Stimulated activated CD4-positive, alpha-beta T cell treated with anti-CD3 and anti-CD28 coated beads, TNF-alpha, amount 100 ng/mL, for 24 hours (primary cell): ENCODE results near the gene TMEM39A.

ENCODE experiments used
- DNase-seq, 3 experiments: peaks; one replicate each; pipeline ENCODE4 v3.0.0-alpha.2; 2020; ENCODE audit warnings: low read depth in 3 of 3

TMEM39A gene

DNA sequence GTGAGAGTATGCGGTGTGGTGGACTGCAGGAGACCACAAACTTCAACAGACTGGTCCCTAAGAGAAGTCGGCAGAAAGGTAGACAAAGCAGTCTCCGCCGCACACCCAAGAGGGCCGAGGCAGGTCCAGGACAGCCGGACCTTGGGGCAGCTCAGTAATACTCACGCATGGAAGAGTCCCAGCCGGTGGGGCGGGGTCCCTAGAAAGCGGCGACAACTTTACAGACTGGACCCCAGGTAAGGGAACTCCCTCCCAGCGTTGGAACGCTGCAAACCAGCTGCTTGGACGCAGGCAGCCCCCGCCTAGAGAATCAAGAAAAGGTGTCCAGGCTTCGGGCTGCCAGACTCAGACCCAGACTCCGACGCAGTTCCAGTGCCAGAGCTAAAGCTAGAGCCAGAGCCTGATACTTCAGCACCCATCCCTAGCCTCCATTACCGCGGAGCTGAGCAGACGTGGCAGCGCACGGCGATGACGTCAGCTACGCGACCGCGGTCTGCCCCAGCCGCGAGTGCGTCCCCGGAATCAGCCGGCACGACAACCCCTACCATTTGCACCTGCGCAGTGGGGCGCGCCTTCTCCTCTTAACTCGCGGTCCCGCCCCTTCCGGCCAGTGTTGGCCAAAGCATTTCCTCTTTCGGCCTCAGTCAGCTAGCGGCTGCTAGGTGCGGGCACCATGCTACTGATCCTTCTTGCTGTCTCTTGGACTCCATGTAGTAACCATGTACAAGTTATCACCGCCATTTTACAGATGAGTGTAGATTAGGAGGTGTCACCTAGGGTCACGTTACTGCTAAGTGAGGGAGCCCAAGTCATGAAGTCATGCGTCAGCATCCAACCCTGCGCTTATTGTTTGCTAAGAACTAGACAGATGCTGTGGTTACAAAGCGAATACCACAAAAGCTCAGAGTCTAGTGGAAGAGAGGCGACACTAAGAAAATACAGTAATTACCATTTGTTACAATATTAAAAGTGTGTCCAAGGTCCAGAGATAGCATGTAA, at the start of gene TMEM39A:
Gene TMEM39A, minus strand, starts transcription at position 445 of the 999 bp plus-strand sequence. CDS start 1,541 bp downstream, outside the sequence.
- peak; percentile 97 to 99 (median 99) for DNase-seq

GRCh38 chr3:119510690-119511089, 47.3 kb upstream of the TMEM39A start:
- DNase-seq, result no peak

DNA sequence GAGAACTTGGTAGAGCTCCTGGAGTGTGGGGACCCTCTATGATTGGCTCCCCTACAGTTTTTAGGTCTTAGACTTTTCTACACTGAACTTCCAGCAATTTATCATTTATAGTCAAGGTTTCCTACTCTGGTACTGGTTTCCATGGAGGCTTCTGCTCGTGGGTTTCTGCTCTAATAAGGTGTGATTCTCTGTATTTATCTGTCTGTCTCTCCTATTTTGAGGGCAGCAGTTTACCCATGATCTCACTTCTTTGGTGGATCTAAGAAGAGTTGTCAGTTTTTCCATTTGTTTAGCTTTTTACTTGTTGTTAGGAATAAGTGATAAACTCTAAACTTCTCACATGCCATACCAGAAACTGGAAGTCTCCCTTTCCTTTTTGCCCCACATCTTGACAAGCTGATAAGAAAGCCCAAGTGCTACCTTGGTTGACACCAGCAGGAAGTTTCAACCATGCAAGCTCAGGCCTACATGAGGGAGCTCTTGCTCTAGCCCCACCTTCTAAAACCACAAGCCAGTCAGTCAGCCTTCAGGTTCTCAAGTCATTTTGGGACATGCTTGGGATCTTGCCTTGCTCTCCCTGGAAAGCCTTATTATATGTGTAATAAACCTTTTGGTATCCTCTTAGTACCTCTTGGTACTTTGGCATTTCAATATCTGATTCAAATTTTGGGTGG, 44.9 kb upstream of the TMEM39A start:
- peak in 1 of 3 experiments; percentile 15 for DNase-seq

- no peak for DNase-seq
Measured at GRCh38 chr3:119507404-119507803, 44.0 kb upstream of the TMEM39A start.

- DNase-seq, result no peak
Measured at GRCh38 chr3:119506631-119507030, 43.2 kb upstream of the TMEM39A start.

GRCh38 chr3:119500901-119501300, 37.5 kb upstream of the TMEM39A start:
- no peak for DNase-seq

DNA sequence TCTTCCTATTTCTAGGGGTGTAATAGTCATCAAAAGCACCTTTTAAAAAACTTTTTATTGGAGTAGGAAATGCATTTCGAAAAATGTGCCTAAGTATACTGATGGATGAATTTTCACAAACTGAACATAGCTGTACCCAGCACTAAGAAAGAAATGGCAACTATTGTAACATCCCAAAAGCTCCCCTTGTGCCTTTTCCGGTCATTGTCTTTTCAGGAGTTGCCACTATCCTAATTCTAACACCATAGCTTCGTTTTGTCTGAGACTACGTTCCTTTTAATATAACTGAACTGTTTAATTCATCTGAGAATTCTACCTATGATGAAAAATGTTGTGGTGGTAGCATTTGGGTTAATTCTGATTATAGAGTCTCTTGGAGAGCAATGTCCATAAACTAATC, 36.9 kb upstream of the TMEM39A start:
- no peak for DNase-seq

DNA sequence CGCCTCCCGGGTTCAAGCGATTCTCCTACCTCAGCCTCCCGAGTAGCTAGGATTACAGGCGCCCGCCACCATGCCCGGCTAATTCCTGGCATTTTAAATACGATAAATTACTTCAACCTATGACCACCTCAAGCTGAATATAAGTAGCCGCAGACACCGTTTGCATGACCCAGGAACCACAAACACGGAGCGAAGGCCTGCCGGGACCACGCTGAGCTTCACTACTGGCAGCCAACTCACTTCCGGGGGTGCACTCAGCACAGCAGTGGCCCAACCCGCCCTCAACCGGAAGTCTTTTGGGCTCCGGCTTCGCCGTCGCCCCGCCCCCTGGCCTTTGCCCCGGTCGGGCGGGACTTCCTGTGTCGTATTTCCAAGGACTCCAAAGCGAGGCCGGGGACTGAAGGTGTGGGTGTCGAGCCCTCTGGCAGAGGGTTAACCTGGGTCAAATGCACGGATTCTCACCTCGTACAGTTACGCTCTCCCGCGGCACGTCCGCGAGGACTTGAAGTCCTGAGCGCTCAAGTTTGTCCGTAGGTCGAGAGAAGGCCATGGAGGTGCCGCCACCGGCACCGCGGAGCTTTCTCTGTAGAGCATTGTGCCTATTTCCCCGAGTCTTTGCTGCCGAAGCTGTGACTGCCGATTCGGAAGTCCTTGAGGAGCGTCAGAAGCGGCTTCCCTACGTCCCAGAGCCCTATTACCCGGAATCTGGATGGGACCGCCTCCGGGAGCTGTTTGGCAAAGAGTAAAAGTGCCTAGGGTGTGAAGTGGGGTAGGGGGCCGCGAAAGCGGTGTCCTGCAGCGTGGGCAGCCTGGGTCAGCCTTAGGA, 35.0 kb upstream of the TMEM39A start, which contains the start of gene TIMMDC1:
Gene TIMMDC1, plus strand, starts transcription at position 362 of the 826 bp plus-strand sequence. Its CDS starts 187 bp downstream, at position 549.
- peak; percentile 97 for DNase-seq

- DNase-seq, result no peak
Measured at GRCh38 chr3:119497820-119498185, 34.4 kb upstream of the TMEM39A start.

- DNase-seq, result no peak
Measured at GRCh38 chr3:119494597-119494996, 31.2 kb upstream of the TMEM39A start.

- no peak for DNase-seq
Measured at GRCh38 chr3:119492810-119493209, 29.4 kb upstream of the TMEM39A start.

DNA sequence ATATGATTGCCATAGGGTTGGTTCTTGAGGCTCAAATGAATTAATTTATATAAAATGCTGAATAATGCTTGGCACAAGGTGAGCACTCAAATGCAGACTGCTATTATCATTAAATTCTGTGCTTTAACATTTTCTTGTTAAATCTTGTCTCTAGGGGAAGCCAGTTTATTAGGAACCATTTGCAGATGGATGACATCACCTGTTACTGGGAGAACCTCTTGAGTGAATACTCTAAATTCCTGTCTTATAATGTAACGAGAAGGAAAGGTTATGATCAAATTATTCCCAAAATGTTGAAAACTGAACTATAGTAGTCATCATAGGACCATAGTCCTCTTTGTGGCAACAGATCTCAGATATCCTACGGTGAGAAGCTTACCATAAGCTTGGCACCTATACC, 28.7 kb upstream of the TMEM39A start:
- DNase-seq, result no peak

GRCh38 chr3:119490153-119490552, 26.7 kb upstream of the TMEM39A start:
- DNase-seq, result no peak

DNA sequence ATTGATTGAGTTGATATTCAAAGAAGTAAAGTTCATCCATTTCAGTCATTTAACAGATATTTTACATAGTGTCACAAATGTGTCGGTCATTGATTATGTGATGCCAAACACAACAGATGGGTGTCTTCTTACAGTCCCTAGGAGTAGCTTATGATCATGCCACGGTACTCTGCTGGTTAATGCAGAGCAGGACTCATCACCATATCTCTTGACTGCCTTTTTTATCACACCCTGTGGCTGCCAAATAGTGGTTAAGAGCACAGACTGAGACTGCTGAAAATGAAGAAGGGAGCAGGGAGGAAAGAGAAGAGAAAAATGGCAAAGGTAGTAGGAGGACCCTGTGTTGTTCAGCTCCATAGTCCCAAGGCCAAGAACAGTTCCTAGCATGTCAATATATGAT, 22.1 kb upstream of the TMEM39A start:
- DNase-seq, result no peak

DNA sequence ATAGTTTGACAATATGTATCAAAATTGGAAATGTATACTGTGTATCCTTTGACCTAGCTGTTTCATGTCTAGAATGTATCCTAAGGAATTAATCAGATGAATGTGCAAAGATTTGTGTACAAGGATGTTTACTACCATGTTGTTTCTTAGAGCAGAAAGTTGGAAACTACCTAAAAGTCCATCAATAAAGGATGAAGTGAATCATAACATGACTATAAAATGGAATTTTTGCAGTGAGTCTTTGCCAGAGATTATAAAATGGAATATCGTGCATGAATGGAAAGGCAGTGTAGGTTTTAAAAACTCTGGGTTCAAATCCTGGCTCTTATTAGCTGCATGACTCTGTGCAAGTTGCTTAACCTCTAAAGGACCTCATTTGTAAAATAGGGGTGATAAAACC, 19.7 kb upstream of the TMEM39A start:
- no peak for DNase-seq

- DNase-seq, result no peak
Measured at GRCh38 chr3:119481079-119481478, 17.7 kb upstream of the TMEM39A start.

- DNase-seq, result no peak
Measured at GRCh38 chr3:119470866-119471265, 7.5 kb upstream of the TMEM39A start.

GRCh38 chr3:119469418-119470189, 6.2 kb upstream of the TMEM39A start:
- no peak for DNase-seq

- no peak for DNase-seq
Measured at GRCh38 chr3:119468041-119468440, 4.6 kb upstream of the TMEM39A start.

GRCh38 chr3:119457246-119457645, 6.2 kb downstream of the TMEM39A start:
- no peak for DNase-seq

DNA sequence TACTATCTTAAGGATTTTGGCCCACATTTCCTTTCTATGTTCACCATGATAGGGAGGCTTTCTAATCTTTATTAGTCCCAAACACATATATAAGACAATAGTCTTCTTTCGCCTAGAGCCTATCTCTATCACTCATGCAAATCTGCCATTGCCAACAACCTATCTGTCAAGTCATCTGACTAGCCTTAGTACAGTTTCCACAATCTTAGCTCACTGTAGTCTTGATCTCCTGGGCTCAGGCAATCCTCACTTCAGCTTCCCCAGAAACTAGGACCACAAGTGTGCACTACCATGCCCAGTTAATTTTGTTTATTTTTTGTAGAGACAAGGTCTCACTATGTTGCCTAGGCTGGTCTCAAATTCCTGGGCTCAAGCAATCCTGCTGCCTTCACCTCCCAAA, 6.9 kb downstream of the TMEM39A start:
- DNase-seq, result no peak
